DND-41 (cell line): Measurements from ENCODE around the gene ZNF296.

ENCODE experiments used
- CTCF ChIP-seq: IDR thresholded peaks from 2 replicates; pipeline ENCODE4 v1.5.1; 2012; ENCODE audit warnings: borderline replicate concordance, low read length, moderate library complexity, mild to moderate bottlenecking; ENCODE audit not compliant: poor library complexity, severe bottlenecking; ENCODE audit errors: extremely low read depth
- EZH2 ChIP-seq: IDR thresholded peaks from 3 replicates; pipeline ENCODE4 v1.6.1; 2012; ENCODE audit warnings: borderline replicate concordance, low read depth, mild to moderate bottlenecking, moderate library complexity, low read length, inconsistent platforms; ENCODE audit not compliant: severe bottlenecking

- TF ChIP-seq CTCF = no peak
- TF ChIP-seq EZH2 = no peak
Observed at GRCh38 chr19:45114116-45114515, 37.8 kb upstream of the ZNF296 start.
